HCT116 (cell line): Measurements from ENCODE around the gene JAK2.

Experiments used
- EZH2 ChIP-seq: fragments of 200-600 bp; sonication (generic); IDR thresholded peaks from 2 replicates; pipeline ENCODE4 v1.6.1; 2017; ENCODE audit warnings: antibody characterized with exemption, mixed run types
- FOSL1 ChIP-seq: IDR thresholded peaks from 2 replicates; pipeline ENCODE4 v1.6.1; 2012; ENCODE audit warnings: low read depth
- JUND ChIP-seq: IDR thresholded peaks from 2 replicates; pipeline ENCODE4 v1.6.1; 2012
- POLR2A ChIP-seq: IDR thresholded peaks from 2 replicates; pipeline ENCODE4 v1.7.0; 2011; ENCODE audit warnings: borderline replicate concordance; ENCODE audit not compliant: insufficient read depth, insufficient read length; ENCODE audit errors: extremely low read depth
- POLR2AphosphoS5 ChIP-seq: IDR thresholded peaks from 2 replicates; pipeline ENCODE4 v1.6.1; 2011; ENCODE audit warnings: mild to moderate bottlenecking, low read depth, low read length, moderate library complexity
- SRF ChIP-seq: IDR thresholded peaks from 2 replicates; pipeline ENCODE4 v1.6.1; 2012; ENCODE audit warnings: low read depth
- TCF7L2 ChIP-seq: IDR thresholded peaks from 2 replicates; pipeline ENCODE4 v1.7.0; 2011; ENCODE audit warnings: borderline replicate concordance, inconsistent platforms; ENCODE audit not compliant: insufficient read depth, insufficient read length; ENCODE audit errors: extremely low read depth
- YY1 ChIP-seq: IDR thresholded peaks from 2 replicates; pipeline ENCODE4 v1.6.1; 2011; ENCODE audit warnings: low read length, low read depth, moderate library complexity, mild to moderate bottlenecking; ENCODE audit not compliant: insufficient replicate concordance; ENCODE audit errors: extremely low read depth
- ZFX ChIP-seq: fragments of 450-650 bp; IDR thresholded peaks from 2 replicates; pipeline ENCODE4 v1.6.1; 2017
- ZNF274 ChIP-seq: fragments of 200-500 bp; sonication (Bioruptor generic); IDR thresholded peaks from 2 replicates; pipeline ENCODE4 v1.6.1; 2014; ENCODE audit warnings: mild to moderate bottlenecking, low read depth, low read length, inconsistent platforms
- TF ChIP-seq, protein P1 (sequence below), 3 experiments: fragments of 200-600 bp in 1 of 3; sonication (generic) in 1 of 3; IDR thresholded peaks in 2 of 3; conservative IDR thresholded peaks in 1 of 3; 2 replicates each; pipeline ENCODE4 v1.5.1; 2012 to 2017; ENCODE audit warnings: low read depth in 2 of 3, low read length in 2 of 3, antibody characterized with exemption in 1 of 3, borderline replicate concordance in 1 of 3, control low read depth in 1 of 3, mild to moderate bottlenecking in 1 of 3, mixed read lengths in 1 of 3, mixed run types in 1 of 3, moderate library complexity in 1 of 3; ENCODE audit not compliant: insufficient read depth in 1 of 3
- TF ChIP-seq, protein P2 (sequence below): IDR thresholded peaks from 2 replicates; pipeline ENCODE4 v1.6.1; 2012; ENCODE audit warnings: low read depth
- TF ChIP-seq, protein P3 (sequence below): IDR thresholded peaks from 2 replicates; pipeline ENCODE4 v1.6.1; 2012

DNA sequence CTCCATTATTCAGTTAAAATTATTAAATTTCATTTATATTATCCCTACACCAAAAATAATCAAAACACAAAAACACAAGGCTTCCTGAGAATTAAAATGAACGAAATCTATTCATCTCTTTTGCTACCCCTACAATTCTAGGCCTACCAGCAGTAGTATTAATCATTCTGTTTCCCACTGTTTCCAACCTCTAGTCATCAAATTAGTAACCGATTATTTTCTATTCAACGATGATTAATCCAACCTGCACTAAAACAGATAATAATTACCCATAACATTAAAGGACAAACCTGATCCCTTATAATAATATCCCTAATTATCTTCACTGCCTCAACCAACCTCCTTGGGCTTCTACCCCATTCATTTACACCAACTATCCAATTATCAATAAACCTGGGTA is 114.4 kb downstream of the JAK2 start:
- TF ChIP-seq SRF (no peak), ZNF274 (no peak), POLR2A (no peak), FOSL1 (no peak), JUND (no peak), EZH2 (no peak), TCF7L2 (no peak), YY1 (no peak), ZFX (no peak), POLR2AphosphoS5 (no peak)
- TF ChIP-seq, protein P1, sequence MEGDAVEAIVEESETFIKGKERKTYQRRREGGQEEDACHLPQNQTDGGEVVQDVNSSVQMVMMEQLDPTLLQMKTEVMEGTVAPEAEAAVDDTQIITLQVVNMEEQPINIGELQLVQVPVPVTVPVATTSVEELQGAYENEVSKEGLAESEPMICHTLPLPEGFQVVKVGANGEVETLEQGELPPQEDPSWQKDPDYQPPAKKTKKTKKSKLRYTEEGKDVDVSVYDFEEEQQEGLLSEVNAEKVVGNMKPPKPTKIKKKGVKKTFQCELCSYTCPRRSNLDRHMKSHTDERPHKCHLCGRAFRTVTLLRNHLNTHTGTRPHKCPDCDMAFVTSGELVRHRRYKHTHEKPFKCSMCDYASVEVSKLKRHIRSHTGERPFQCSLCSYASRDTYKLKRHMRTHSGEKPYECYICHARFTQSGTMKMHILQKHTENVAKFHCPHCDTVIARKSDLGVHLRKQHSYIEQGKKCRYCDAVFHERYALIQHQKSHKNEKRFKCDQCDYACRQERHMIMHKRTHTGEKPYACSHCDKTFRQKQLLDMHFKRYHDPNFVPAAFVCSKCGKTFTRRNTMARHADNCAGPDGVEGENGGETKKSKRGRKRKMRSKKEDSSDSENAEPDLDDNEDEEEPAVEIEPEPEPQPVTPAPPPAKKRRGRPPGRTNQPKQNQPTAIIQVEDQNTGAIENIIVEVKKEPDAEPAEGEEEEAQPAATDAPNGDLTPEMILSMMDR (IDR thresholded peaks at IDR 0.05 in 2 of 3, conservative IDR thresholded peaks at IDR 0.05 in 1 of 3; ENCODE audit: borderline replicate concordance in 1 of 3, insufficient read depth in 1 of 3, low read depth in 2 of 3, low read length in 2 of 3) = no peak
- TF ChIP-seq, protein P2, sequence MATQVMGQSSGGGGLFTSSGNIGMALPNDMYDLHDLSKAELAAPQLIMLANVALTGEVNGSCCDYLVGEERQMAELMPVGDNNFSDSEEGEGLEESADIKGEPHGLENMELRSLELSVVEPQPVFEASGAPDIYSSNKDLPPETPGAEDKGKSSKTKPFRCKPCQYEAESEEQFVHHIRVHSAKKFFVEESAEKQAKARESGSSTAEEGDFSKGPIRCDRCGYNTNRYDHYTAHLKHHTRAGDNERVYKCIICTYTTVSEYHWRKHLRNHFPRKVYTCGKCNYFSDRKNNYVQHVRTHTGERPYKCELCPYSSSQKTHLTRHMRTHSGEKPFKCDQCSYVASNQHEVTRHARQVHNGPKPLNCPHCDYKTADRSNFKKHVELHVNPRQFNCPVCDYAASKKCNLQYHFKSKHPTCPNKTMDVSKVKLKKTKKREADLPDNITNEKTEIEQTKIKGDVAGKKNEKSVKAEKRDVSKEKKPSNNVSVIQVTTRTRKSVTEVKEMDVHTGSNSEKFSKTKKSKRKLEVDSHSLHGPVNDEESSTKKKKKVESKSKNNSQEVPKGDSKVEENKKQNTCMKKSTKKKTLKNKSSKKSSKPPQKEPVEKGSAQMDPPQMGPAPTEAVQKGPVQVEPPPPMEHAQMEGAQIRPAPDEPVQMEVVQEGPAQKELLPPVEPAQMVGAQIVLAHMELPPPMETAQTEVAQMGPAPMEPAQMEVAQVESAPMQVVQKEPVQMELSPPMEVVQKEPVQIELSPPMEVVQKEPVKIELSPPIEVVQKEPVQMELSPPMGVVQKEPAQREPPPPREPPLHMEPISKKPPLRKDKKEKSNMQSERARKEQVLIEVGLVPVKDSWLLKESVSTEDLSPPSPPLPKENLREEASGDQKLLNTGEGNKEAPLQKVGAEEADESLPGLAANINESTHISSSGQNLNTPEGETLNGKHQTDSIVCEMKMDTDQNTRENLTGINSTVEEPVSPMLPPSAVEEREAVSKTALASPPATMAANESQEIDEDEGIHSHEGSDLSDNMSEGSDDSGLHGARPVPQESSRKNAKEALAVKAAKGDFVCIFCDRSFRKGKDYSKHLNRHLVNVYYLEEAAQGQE = no peak
- TF ChIP-seq, protein P3, sequence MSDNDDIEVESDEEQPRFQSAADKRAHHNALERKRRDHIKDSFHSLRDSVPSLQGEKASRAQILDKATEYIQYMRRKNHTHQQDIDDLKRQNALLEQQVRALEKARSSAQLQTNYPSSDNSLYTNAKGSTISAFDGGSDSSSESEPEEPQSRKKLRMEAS = no peak
